ENCODE data around the gene HLX.

The HLX gene

GRCh38 chr1:220928320-220928719 is 49.1 kb downstream of the HLX start:
- no peak for DNase-seq

- no peak for DNase-seq
These were observed 49.6 kb downstream of the HLX start for GRCh38 chr1:220928725-220929300.

GRCh38 chr1:220929304-220929703 is 50.1 kb downstream of the HLX start:
- DNase-seq, result no peak
